KMS-11 (cell line): ENCODE data around the gene MCF2L.

ENCODE experiments used
- H2AFZ ChIP-seq: fragments of 200-600 bp; sonication (generic); 2 replicates; pipeline ENCODE4 v1.6.1; 2016; ENCODE audit warnings: antibody characterized with exemption, mixed run types, low read depth
- H3K27ac ChIP-seq: fragments of 200-600 bp; sonication (generic); 2 replicates; pipeline ENCODE4 v1.6.1; 2016; ENCODE audit warnings: mild to moderate bottlenecking, mixed run types
- H3K27me3 ChIP-seq: fragments of 200-600 bp; sonication (generic); 2 replicates; pipeline ENCODE4 v1.6.1; 2017; ENCODE audit warnings: mild to moderate bottlenecking, low read depth, mixed run types, moderate library complexity; ENCODE audit not compliant: insufficient read depth
- H3K36me3 ChIP-seq: fragments of 200-600 bp; sonication (generic); 2 replicates; pipeline ENCODE4 v1.6.1; 2017; ENCODE audit warnings: mild to moderate bottlenecking, mixed run types; ENCODE audit not compliant: insufficient read depth
- H3K4me1 ChIP-seq: fragments of 200-600 bp; sonication (generic); 2 replicates; pipeline ENCODE4 v1.6.1; 2016; ENCODE audit warnings: mild to moderate bottlenecking, low read depth, mixed run types; ENCODE audit not compliant: poor library complexity, severe bottlenecking
- H3K4me2 ChIP-seq: fragments of 200-600 bp; sonication (generic); 2 replicates; pipeline ENCODE4 v1.7.0; 2016; ENCODE audit warnings: mild to moderate bottlenecking, mixed run types
- H3K4me3 ChIP-seq: fragments of 200-600 bp; sonication (generic); IDR thresholded peaks from 2 replicates; pipeline ENCODE4 v1.6.1; 2017; ENCODE audit warnings: low read depth, low read length, mixed read lengths; ENCODE audit not compliant: insufficient read depth
- H3K79me2 ChIP-seq: fragments of 200-600 bp; sonication (generic); 2 replicates; pipeline ENCODE4 v1.6.1; 2016; ENCODE audit warnings: low read depth, mixed run types; ENCODE audit not compliant: insufficient read depth
- H3K9ac ChIP-seq: fragments of 200-600 bp; sonication (generic); 2 replicates; pipeline ENCODE4 v1.6.1; 2016; ENCODE audit warnings: mild to moderate bottlenecking, mixed run types
- H4K20me1 ChIP-seq: fragments of 200-600 bp; sonication (generic); 2 replicates; pipeline ENCODE4 v1.6.1; 2016; ENCODE audit warnings: mild to moderate bottlenecking, mixed run types; ENCODE audit not compliant: insufficient read depth
- CTCF ChIP-seq: fragments of 200-600 bp; sonication (generic); conservative IDR thresholded peaks from 2 replicates; pipeline ENCODE4 v1.6.1; 2017; ENCODE audit warnings: low read depth, mild to moderate bottlenecking, antibody characterized with exemption, low read length, moderate library complexity, mixed read lengths

MCF2L gene

GRCh38 chr13:113009743-113010509, 40.9 kb downstream of the MCF2L start:
- no peaks in the 10 kb centered on the region for H4K20me1 ChIP-seq
- no peaks in the 10 kb centered on the region for H3K79me2 ChIP-seq
- no peaks in the 10 kb centered on the region for H3K27me3 ChIP-seq
- H3K4me1 ChIP-seq: no peaks in the 10 kb centered on the region
- H2AFZ ChIP-seq: no peak overlapping the region
- no peak overlapping the region for H3K27ac ChIP-seq
- no peak for TF ChIP-seq CTCF
- no peak overlapping the region for H3K4me2 ChIP-seq
- no peak overlapping the region for H3K9ac ChIP-seq
- no peak overlapping the region for H3K4me3 ChIP-seq
- H3K36me3 ChIP-seq: no peaks in the 10 kb centered on the region

GRCh38 chr13:113010510-113010865, 41.5 kb downstream of the MCF2L start:
- Histone ChIP-seq H3K4me3 (no peak overlapping the region), H3K4me2 (no peak overlapping the region), H3K36me3 (no peaks in the 10 kb centered on the region), H3K79me2 (no peaks in the 10 kb centered on the region), H2AFZ (no peak overlapping the region), H3K9ac (no peak overlapping the region), H3K27ac (no peak overlapping the region), H4K20me1 (no peaks in the 10 kb centered on the region), H3K4me1 (no peaks in the 10 kb centered on the region), H3K27me3 (no peaks in the 10 kb centered on the region)
- TF ChIP-seq CTCF: no peak

GRCh38 chr13:113013303-113013702, 44.3 kb downstream of the MCF2L start:
- Histone ChIP-seq H3K27ac (no peak overlapping the region), H3K79me2 (no peaks in the 10 kb centered on the region), H3K4me2 (no peak overlapping the region), H3K9ac (no peak overlapping the region), H4K20me1 (no peaks in the 10 kb centered on the region), H3K4me1 (no peaks in the 10 kb centered on the region), H3K4me3 (no peak overlapping the region), H2AFZ (no peak overlapping the region), H3K36me3 (no peaks in the 10 kb centered on the region), H3K27me3 (no peaks in the 10 kb centered on the region)
- TF ChIP-seq CTCF: no peak

GRCh38 chr13:113013878-113014751, 45.1 kb downstream of the MCF2L start:
- no peaks in the 10 kb centered on the region for H3K36me3 ChIP-seq
- H3K9ac ChIP-seq: no peak overlapping the region
- H3K27me3 ChIP-seq: no peaks in the 10 kb centered on the region
- H3K27ac ChIP-seq: no peak overlapping the region
- no peak overlapping the region for H3K4me3 ChIP-seq
- H4K20me1 ChIP-seq: no peaks in the 10 kb centered on the region
- no peak overlapping the region for H3K4me2 ChIP-seq
- H3K4me1 ChIP-seq: no peaks in the 10 kb centered on the region
- TF ChIP-seq CTCF: no peak
- H3K79me2 ChIP-seq: no peaks in the 10 kb centered on the region
- no peak overlapping the region for H2AFZ ChIP-seq
